ENCODE results near the gene SCYL2. TPM values are rescaled to one million over a fixed set of nuclear protein-coding genes. Genes with fewer than 3 reads are reported as not detected.

Gene SCYL2
- total RNA-seq, 1 experiment from 2014 or later: 49.5 TPM

DNA sequence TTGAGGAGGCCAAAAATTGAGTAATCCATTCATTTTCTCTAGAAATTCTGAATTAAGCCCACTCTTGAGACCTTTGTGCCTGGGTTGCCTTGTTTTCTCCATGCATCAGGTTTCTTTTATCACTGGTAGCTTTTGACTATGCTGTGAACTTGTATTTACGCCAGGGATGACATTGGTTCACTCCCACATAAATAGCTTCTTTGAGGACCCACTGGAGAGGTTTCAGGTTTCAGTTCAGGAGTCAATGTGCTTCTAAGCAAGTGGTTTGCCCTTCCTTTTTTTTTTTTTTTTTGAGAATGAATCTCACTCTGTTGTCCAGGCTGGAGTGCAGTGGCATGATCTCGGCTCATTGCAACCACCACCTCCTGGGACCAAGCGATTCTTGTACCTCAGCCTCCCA is 79.7 kb downstream of the SCYL2 start:
- Mint-ChIP-seq H3K4me3 (ENCODE audit: unreplicated experiment) (no peak overlapping the region), H3K27ac (ENCODE audit: unreplicated experiment) (no peak overlapping the region), H3K36me3 (ENCODE audit: insufficient read depth, unreplicated experiment) (peaks cover 10% of the 10 kb centered on the region), H3K4me1 (ENCODE audit: low read depth, unreplicated experiment) (no peaks in the 10 kb centered on the region), H3K9me3 (ENCODE audit: unreplicated experiment) (no peaks in the 10 kb centered on the region), H3K27me3 (ENCODE audit: insufficient read depth, unreplicated experiment) (no peaks in the 10 kb centered on the region)
- TF ChIP-seq, protein P1, sequence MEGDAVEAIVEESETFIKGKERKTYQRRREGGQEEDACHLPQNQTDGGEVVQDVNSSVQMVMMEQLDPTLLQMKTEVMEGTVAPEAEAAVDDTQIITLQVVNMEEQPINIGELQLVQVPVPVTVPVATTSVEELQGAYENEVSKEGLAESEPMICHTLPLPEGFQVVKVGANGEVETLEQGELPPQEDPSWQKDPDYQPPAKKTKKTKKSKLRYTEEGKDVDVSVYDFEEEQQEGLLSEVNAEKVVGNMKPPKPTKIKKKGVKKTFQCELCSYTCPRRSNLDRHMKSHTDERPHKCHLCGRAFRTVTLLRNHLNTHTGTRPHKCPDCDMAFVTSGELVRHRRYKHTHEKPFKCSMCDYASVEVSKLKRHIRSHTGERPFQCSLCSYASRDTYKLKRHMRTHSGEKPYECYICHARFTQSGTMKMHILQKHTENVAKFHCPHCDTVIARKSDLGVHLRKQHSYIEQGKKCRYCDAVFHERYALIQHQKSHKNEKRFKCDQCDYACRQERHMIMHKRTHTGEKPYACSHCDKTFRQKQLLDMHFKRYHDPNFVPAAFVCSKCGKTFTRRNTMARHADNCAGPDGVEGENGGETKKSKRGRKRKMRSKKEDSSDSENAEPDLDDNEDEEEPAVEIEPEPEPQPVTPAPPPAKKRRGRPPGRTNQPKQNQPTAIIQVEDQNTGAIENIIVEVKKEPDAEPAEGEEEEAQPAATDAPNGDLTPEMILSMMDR (IDR thresholded peaks at IDR 0.05; ENCODE audit: insufficient read depth in 1 of 2, low read depth in 1 of 2, low read length in 1 of 2, severe bottlenecking in 1 of 2, unreplicated experiment in 1 of 2): no peak
- H3K27me3 ChIP-seq (replicated peaks; ENCODE audit: control insufficient read depth, insufficient read depth, low read length): no peaks in the 10 kb centered on the region
- H3K4me3 ChIP-seq (ENCODE audit: low read depth, low read length): no peak overlapping the region
- no peaks in the 10 kb centered on the region for H3K9me3 ChIP-seq
- no TSS peak for BruUV-seq (replicated peaks)
- ChIA-PET POLR2A (no interaction called here), CTCF (no interaction called here)
- DNase-seq: no peak
- intact Hi-C loops (cut with micrococcal nuclease; ENCODE audit: unreplicated experiment): no loop called here
- no peaks in the 10 kb centered on the region for H3K36me3 ChIP-seq (ENCODE audit: control insufficient read depth, insufficient read depth, low read length)
- no peaks in the 10 kb centered on the region for H3K4me1 ChIP-seq

DNA sequence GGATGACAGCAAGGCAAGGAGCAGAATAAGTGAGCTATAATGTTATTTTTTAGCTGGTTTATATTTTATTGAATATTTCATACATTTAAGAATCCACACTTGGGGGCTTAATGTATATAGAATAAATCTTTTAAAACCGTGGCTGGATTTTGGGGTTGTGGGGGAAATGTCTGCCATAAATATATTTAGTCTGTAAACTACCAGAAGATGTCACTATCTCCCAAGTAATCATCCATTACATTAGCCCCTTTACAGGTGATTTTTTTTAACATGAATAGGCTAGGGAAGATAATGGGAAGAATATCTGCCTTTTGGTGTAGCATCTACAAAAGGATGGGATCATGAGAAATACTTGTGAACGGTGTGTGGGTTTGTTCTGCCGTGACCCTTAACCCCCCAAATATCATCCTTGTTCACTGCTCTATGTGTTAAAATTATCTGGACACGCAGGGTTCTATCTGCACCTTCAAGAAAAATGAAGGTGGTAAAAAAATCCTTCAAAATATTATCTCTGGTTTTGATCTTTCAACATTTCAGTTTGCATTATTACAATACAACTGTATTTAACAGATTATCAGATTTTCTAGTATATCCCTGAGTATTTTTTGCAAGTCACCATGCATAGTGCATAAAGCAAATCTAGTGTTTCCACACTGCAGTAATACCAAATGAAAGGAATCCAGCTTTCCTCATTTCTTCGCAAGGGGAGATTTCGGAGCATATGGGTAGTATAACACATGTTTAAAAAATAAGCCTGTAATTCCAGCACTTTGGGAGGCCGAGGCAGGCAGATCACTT is 81.9 kb downstream of the SCYL2 start:
- ChIA-PET CTCF (interaction anchor here (1.0 to 1.5 kb wide), 2 partner anchors 56 to 205 kb away, joined by 3 to 5 read pairs; no protein-coding TSS in a partner anchor), POLR2A (no interaction called here)
- Histone ChIP-seq H3K4me1 (no peaks in the 10 kb centered on the region), H3K36me3 (ENCODE audit: control insufficient read depth, insufficient read depth, low read length) (no peaks in the 10 kb centered on the region), H3K4me3 (ENCODE audit: low read depth, low read length) (no peak overlapping the region), H3K9me3 (no peaks in the 10 kb centered on the region), H3K27me3 (replicated peaks; ENCODE audit: control insufficient read depth, insufficient read depth, low read length) (no peaks in the 10 kb centered on the region)
- Mint-ChIP-seq H3K27me3 (ENCODE audit: insufficient read depth, unreplicated experiment) (peaks cover 3% of the 10 kb centered on the region), H3K9me3 (ENCODE audit: unreplicated experiment) (no peaks in the 10 kb centered on the region), H3K27ac (ENCODE audit: unreplicated experiment) (no peak overlapping the region), H3K4me3 (ENCODE audit: unreplicated experiment) (no peak overlapping the region), H3K4me1 (ENCODE audit: low read depth, unreplicated experiment) (no peaks in the 10 kb centered on the region), H3K36me3 (ENCODE audit: insufficient read depth, unreplicated experiment) (no peaks in the 10 kb centered on the region)
- intact Hi-C loops (cut with micrococcal nuclease; ENCODE audit: unreplicated experiment): loop anchor here (1.0 kb wide), 5 partner anchors 43 to 384 kb away; no protein-coding TSS in a partner anchor
- BruUV-seq (replicated peaks): no TSS peak
- TF ChIP-seq, protein P1 (IDR thresholded peaks at IDR 0.05; ENCODE audit: insufficient read depth in 1 of 2, low read depth in 1 of 2, low read length in 1 of 2, severe bottlenecking in 1 of 2, unreplicated experiment in 1 of 2): peak; percentile 28 to 56
- DNase-seq: peak in 1 of 2 experiments; percentile 23

DNA sequence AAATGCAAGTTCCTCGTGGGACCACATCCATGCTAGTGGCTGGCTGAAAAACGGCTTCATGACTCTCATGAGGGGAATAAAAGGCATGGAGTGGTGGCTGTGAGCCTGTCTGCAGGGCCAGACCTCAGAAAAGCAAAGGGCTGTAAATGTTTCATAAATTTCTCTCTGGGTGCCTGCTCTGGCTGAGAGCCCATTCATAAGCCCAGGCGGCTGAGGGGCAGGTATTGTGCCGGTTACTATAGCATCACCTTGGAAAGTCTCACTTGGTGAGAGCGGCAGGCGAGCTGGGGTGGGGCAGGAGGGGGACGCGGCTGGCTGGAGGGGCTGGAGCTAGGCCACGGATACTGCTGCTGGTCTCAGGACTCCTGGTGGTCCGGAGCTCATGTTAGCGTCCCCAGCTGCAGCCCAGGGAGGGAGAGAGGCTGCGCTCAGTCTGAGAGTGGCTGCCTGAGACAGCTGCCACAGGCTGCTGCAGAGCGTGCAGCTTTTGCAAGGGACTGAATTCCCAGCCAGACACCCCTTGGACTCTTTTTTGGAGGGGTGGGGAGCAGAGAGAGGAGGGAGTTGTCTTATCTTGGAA is 89.8 kb downstream of the SCYL2 start, which contains the start of gene SLC17A8:
Gene SLC17A8 (plus strand): TSS at position 431 of the 580 bp plus-strand sequence. CDS start 318 bp downstream, outside the sequence.
- DNase-seq: no peak

More for the DNA sequence above, 89.8 kb downstream of the SCYL2 start, which contains the start of gene SLC17A8:
- H3K4me3 Mint-ChIP-seq (ENCODE audit: unreplicated experiment): no peak within 1 kb of the TSS
- no peaks in the 10 kb centered on the region for H3K36me3 ChIP-seq (ENCODE audit: control insufficient read depth, insufficient read depth, low read length)
- TF ChIP-seq, protein P1 (IDR thresholded peaks at IDR 0.05; ENCODE audit: insufficient read depth in 1 of 2, low read depth in 1 of 2, low read length in 1 of 2, severe bottlenecking in 1 of 2, unreplicated experiment in 1 of 2): no peak
- H3K27me3 Mint-ChIP-seq (ENCODE audit: insufficient read depth, unreplicated experiment): peaks cover 21% of the 10 kb centered on the region
- H3K36me3 Mint-ChIP-seq (ENCODE audit: insufficient read depth, unreplicated experiment): no peaks in the 10 kb centered on the region
- no peaks in the 10 kb centered on the region for H3K27me3 ChIP-seq (replicated peaks; ENCODE audit: control insufficient read depth, insufficient read depth, low read length)
- ChIA-PET POLR2A (no interaction called here), CTCF (no interaction called here)
- no TSS peak for BruUV-seq (replicated peaks)
- H3K4me3 ChIP-seq (ENCODE audit: low read depth, low read length): no peak within 1 kb of the TSS
- H3K27ac Mint-ChIP-seq (ENCODE audit: unreplicated experiment): no peak within 1 kb of the TSS
- H3K9me3 Mint-ChIP-seq (ENCODE audit: unreplicated experiment): no peaks in the 10 kb centered on the region
- no peaks in the 10 kb centered on the region for H3K9me3 ChIP-seq
- no peaks in the 10 kb centered on the region for H3K4me1 Mint-ChIP-seq (ENCODE audit: low read depth, unreplicated experiment)
- intact Hi-C loops (cut with micrococcal nuclease; ENCODE audit: unreplicated experiment): no loop called here
- H3K4me1 ChIP-seq: no peaks in the 10 kb centered on the region

All from Caco-2 (cell line).